ENCODE measurements around the gene RHO.

DNA sequence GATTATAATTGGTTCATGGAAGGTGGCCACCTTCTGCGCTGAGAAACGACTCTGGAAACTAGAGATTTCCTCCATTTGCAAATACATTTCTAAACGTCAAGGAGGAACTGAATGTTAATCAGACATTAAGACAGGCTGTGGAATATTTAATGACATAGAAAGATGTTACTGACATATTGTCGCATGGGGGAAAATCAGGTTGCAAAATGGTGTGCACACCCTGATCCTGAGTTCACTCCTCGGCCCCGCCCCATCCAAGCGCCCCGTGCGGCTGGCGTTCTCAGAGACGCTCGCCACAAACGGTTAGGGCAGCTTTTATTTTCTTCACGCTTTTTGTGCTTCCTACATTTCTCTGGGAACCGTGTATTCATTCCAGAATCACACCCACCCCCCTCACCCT lies 25.3 kb downstream of the RHO start:
- TF ChIP-seq GATA3 (IDR thresholded peaks at IDR 0.05; ENCODE audit: low read depth, low read length): no peak
- TF ChIP-seq GATA2 (IDR thresholded peaks at IDR 0.05; ENCODE audit: low read depth, low read length): no peak
